Uterus (tissue), 2 donors: ENCODE results near the gene DRG1.

Experiments used
- CTCF ChIP-seq, 4 experiments: fragments of 200-600 bp in 2 of 4; fragments of 450-650 bp in 2 of 4; sonication (generic) in 2 of 4; IDR thresholded peaks; one replicate each; pipeline ENCODE4 v1.5.1; 2016 to 2019; ENCODE audit warnings: antibody characterized with exemption in 4 of 4, mild to moderate bottlenecking in 2 of 4, moderate library complexity in 1 of 4
- POLR2A ChIP-seq, 2 donors: fragments of 450-650 bp; IDR thresholded peaks; one replicate each; pipeline ENCODE4 v1.6.1; 2016; ENCODE audit warnings: antibody characterized with exemption in 2 of 2, mild to moderate bottlenecking in 1 of 2, moderate library complexity in 1 of 2

- TF ChIP-seq CTCF (IDR thresholded peaks at IDR 0.05) (no peak), POLR2A (IDR thresholded peaks at IDR 0.05) (no peak)
These were observed 46.8 kb downstream of the DRG1 start for GRCh38 chr22:31446208-31446607.
